Smooth muscle cell (in vitro differentiated cells): ENCODE measurements around the gene PRRC2A. TPM values are rescaled to one million over a fixed set of nuclear protein-coding genes. Genes with fewer than 3 reads are reported as not detected.

Experiments used
- DNase-seq: peaks from one replicate; lab custom pipeline; 2025; ENCODE audit not compliant: unreplicated experiment; lab: John Stamatoyannopoulos, UW
- H2AFZ ChIP-seq: fragments of 200-600 bp; sonication (generic); 2 replicates; pipeline ENCODE4 v1.6.0; 2016; ENCODE audit warnings: antibody characterized with exemption, low read depth, mild to moderate bottlenecking
- H3F3A ChIP-seq: fragments of 200-600 bp; sonication (generic); 2 replicates; pipeline ENCODE4 v1.6.0; 2017; ENCODE audit warnings: antibody characterized with exemption, low read depth
- H3K27ac ChIP-seq: fragments of 200-600 bp; sonication (generic); 2 replicates; pipeline ENCODE4 v1.5.1; 2016; ENCODE audit warnings: low read depth, mild to moderate bottlenecking
- H3K27me3 ChIP-seq: fragments of 200-600 bp; sonication (generic); 2 replicates; pipeline ENCODE4 v1.6.1; 2016; ENCODE audit warnings: low read depth, mild to moderate bottlenecking
- H3K36me3 ChIP-seq: fragments of 200-600 bp; sonication (generic); 2 replicates; pipeline ENCODE4 v1.5.1; 2016; ENCODE audit warnings: low read depth
- H3K4me1 ChIP-seq: fragments of 200-600 bp; sonication (generic); 2 replicates; pipeline ENCODE4 v1.5.1; 2016; ENCODE audit warnings: low read depth
- H3K4me2 ChIP-seq: fragments of 200-600 bp; sonication (generic); 2 replicates; pipeline ENCODE4 v1.6.0; 2016; ENCODE audit warnings: mild to moderate bottlenecking
- H3K4me3 ChIP-seq: fragments of 200-600 bp; sonication (generic); 2 replicates; pipeline ENCODE4 v1.5.1; 2016; ENCODE audit warnings: mild to moderate bottlenecking
- H3K79me2 ChIP-seq: fragments of 200-600 bp; sonication (generic); 2 replicates; pipeline ENCODE4 v1.6.0; 2016; ENCODE audit warnings: low read depth, mild to moderate bottlenecking
- H3K9ac ChIP-seq: fragments of 200-600 bp; sonication (generic); 2 replicates; pipeline ENCODE4 v1.6.0; 2016; ENCODE audit warnings: low read depth
- H3K9me3 ChIP-seq: fragments of 200-600 bp; sonication (generic); replicated peaks from 2 replicates; pipeline ENCODE4 v1.5.1; 2016; ENCODE audit warnings: low read depth
- H4K20me1 ChIP-seq: fragments of 200-600 bp; sonication (generic); 2 replicates; pipeline ENCODE4 v1.6.0; 2016; ENCODE audit warnings: low read depth
- whole genome bisulfite sequencing: methylation state at CpG from one replicate; pipeline ENCODE4 v1.1.7; 2016; ENCODE audit warnings: low lambda C conversion rate; 5-methylcytosine and 5-hydroxymethylcytosine counted together
- polyA plus RNA-seq: library from polyadenylated mRNA; unstranded; fragments of >200 nt; fragmentation: Nextera tagmentation; extraction: Ambion mirVana; gene quantifications from 2 replicates; pipeline ENCODE4 v1.2.1, GENCODE V29; 2016
- total RNA-seq: library from RNA; depleted of rRNA; stranded (reverse); fragments of >200 nt; gene quantifications from 2 replicates; pipeline ENCODE4 v1.2.3, GENCODE V29; 2014
- TF ChIP-seq, protein P1 (sequence below): fragments of 200-600 bp; sonication (generic); IDR thresholded peaks from 2 replicates; pipeline ENCODE4 v1.5.1; 2017; ENCODE audit warnings: borderline replicate concordance, mild to moderate bottlenecking, antibody characterized with exemption; ENCODE audit not compliant: insufficient read depth, poor library complexity, severe bottlenecking

Gene PRRC2A
- total and polyA plus RNA-seq, 2 experiments from 2014 or later, result 47.6 to 58.0 TPM

DNA sequence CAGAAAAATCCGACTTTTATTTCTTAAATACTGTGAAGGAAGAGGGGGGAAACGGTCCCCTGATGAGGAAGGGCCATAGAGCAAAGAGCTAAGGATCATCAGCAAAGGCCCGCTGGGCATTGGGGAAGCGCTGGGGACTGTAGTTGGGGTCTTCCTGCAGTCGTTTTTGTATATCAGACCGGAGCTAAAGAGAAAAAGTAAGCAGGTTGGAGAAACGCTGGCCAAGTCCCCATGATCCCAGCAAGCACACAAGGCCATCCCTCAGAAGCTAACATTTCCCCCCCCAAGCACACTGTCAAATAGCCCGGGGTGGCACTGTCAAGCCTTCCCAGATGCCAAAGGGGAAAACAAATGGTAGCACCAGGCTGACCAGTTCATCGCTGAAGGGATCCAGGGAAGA is 18.5 kb downstream of the PRRC2A start:
- H2AFZ ChIP-seq, result no peak overlapping the region
- peaks cover 13% of the 10 kb centered on the region for H3K36me3 ChIP-seq
- H3K4me2 ChIP-seq, result no peak overlapping the region
- peak overlapping the region; percentile 67 for H3K27ac ChIP-seq
- WGBS, result 92% methylated on average over 9 of the region's 9 CpGs
- H3K27me3 ChIP-seq, result no peaks in the 10 kb centered on the region
- H3K79me2 ChIP-seq, result no peaks in the 10 kb centered on the region
- peaks cover 58% of the 10 kb centered on the region for H3F3A ChIP-seq
- no peak overlapping the region for H3K9ac ChIP-seq
- H4K20me1 ChIP-seq, result peaks cover 20% of the 10 kb centered on the region
- H3K9me3 ChIP-seq, result no peaks in the 10 kb centered on the region
- no peaks in the 10 kb centered on the region for H3K4me1 ChIP-seq
- TF ChIP-seq, protein P1, sequence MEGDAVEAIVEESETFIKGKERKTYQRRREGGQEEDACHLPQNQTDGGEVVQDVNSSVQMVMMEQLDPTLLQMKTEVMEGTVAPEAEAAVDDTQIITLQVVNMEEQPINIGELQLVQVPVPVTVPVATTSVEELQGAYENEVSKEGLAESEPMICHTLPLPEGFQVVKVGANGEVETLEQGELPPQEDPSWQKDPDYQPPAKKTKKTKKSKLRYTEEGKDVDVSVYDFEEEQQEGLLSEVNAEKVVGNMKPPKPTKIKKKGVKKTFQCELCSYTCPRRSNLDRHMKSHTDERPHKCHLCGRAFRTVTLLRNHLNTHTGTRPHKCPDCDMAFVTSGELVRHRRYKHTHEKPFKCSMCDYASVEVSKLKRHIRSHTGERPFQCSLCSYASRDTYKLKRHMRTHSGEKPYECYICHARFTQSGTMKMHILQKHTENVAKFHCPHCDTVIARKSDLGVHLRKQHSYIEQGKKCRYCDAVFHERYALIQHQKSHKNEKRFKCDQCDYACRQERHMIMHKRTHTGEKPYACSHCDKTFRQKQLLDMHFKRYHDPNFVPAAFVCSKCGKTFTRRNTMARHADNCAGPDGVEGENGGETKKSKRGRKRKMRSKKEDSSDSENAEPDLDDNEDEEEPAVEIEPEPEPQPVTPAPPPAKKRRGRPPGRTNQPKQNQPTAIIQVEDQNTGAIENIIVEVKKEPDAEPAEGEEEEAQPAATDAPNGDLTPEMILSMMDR, result no peak
- no peak overlapping the region for H3K4me3 ChIP-seq
- DNase-seq, result no peak

DNA sequence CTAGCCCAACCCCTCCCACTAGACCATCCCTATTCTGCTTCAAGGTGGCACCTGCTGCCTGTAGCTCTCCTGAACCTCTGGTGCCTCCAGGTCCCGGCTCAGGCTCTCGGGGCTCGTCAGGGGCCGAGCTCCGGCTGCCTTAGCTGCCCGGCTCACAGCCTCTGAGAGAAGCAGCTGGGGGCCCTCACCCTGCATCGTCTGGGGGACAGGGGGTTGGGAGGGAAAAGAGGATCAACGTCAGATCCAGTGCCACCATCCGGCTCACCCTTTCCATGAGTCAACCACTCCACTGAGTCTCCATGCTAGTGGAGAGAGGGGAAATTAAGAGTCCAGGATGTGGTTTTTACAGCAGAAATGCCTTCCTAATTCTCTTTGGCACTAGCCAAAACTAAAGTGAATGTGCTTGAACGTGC is 18.9 kb downstream of the PRRC2A start:
- no peak overlapping the region for H3K9ac ChIP-seq
- TF ChIP-seq, protein P1, result no peak
- no peaks in the 10 kb centered on the region for H3K9me3 ChIP-seq
- no peak overlapping the region for H2AFZ ChIP-seq
- H3K4me2 ChIP-seq, result no peak overlapping the region
- peaks cover 9% of the 10 kb centered on the region for H3K36me3 ChIP-seq
- peaks cover 54% of the 10 kb centered on the region for H3F3A ChIP-seq
- DNase-seq, result no peak
- H3K4me1 ChIP-seq, result no peaks in the 10 kb centered on the region
- H3K27me3 ChIP-seq, result no peaks in the 10 kb centered on the region
- H3K27ac ChIP-seq, result peak overlapping the region; percentile 67
- peaks cover 16% of the 10 kb centered on the region for H4K20me1 ChIP-seq
- no peaks in the 10 kb centered on the region for H3K79me2 ChIP-seq
- 76% methylated on average over 10 of the region's 10 CpGs for WGBS
- H3K4me3 ChIP-seq, result no peak overlapping the region

DNA sequence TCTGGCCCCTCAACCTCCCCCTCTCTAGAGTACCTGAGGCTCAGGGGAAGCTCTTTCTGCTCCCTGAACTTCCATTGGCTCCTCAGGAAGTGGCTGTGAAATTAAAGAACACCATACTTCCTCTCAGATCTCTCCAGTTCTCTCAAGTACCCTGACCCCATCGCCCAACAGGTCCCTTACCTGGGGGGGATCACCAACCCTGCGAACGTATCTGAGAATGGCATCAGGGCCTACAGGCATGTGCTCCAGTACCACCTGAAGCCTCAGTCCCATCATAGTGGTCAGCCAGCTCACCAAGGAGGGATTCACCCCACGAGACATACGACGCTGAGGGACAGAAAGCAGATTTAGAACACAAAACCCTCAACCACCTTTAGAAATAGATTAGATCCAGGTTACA is 20.1 kb downstream of the PRRC2A start:
- Histone ChIP-seq H4K20me1 (peaks cover 9% of the 10 kb centered on the region), H3K27ac (peak overlapping the region; percentile 67)
- DNase-seq, result no peak

DNA sequence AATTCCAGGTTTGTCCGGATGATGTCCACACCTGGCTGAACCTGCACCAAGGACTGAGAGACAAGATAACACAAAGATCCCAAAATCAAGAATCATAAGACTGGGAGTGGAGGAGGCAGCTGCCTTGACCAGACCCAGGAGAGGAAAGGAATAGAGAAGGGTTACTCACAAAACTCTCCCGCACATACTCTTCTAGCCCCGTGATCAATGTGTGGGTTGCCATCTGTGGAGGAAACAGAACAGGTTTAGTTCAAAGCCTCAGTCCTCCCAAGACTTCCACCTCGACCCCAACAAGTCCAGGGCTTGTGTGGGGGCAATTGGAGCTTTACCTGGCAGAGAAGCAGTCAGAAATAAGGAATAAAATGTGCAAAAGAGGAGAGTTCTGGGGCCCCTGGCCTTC is 20.9 kb downstream of the PRRC2A start:
- H3K4me1 ChIP-seq, result no peaks in the 10 kb centered on the region
- no peak overlapping the region for H3K9ac ChIP-seq
- peaks cover 41% of the 10 kb centered on the region for H3F3A ChIP-seq
- H3K9me3 ChIP-seq, result no peaks in the 10 kb centered on the region
- TF ChIP-seq, protein P1, result no peak
- no peaks in the 10 kb centered on the region for H3K79me2 ChIP-seq
- H4K20me1 ChIP-seq, result peaks cover 9% of the 10 kb centered on the region
- H2AFZ ChIP-seq, result no peak overlapping the region
- DNase-seq, result no peak
- peaks cover 10% of the 10 kb centered on the region for H3K36me3 ChIP-seq
- no peak overlapping the region for H3K4me3 ChIP-seq
- H3K27ac ChIP-seq, result no peak overlapping the region
- H3K4me2 ChIP-seq, result no peak overlapping the region
- no peaks in the 10 kb centered on the region for H3K27me3 ChIP-seq
- WGBS, result 92% methylated on average over 4 of the region's 4 CpGs

More for the DNA sequence above, 20.1 kb downstream of the PRRC2A start:
- Histone ChIP-seq H3K4me3 (no peak overlapping the region), H3K4me1 (no peaks in the 10 kb centered on the region), H3K9ac (no peak overlapping the region), H3K9me3 (no peaks in the 10 kb centered on the region), H3K79me2 (no peaks in the 10 kb centered on the region), H3K36me3 (peaks cover 12% of the 10 kb centered on the region), H3K4me2 (no peak overlapping the region), H3F3A (peaks cover 48% of the 10 kb centered on the region), H3K27me3 (no peaks in the 10 kb centered on the region), H2AFZ (no peak overlapping the region)
- WGBS, result 97% methylated on average over 6 of the region's 6 CpGs
- TF ChIP-seq, protein P1, result no peak
